Urinary bladder (tissue), 4 donors: ENCODE measurements around the gene OR51G1. TPM values are rescaled to one million over a fixed set of nuclear protein-coding genes. Genes with fewer than 3 reads are reported as not detected.

ENCODE experiments used
- DNase-seq: peaks from one replicate; pipeline ENCODE4 v3.0.0-alpha.2; 2015; ENCODE audit errors: extremely low spot score
- H3K27ac ChIP-seq: one replicate; pipeline ENCODE4 v1.5.1; 2013; ENCODE audit warnings: low read depth, mild to moderate bottlenecking, moderate library complexity
- H3K36me3 ChIP-seq: one replicate; pipeline ENCODE4 v1.6.1; 2013; ENCODE audit warnings: mild to moderate bottlenecking, moderate library complexity; ENCODE audit not compliant: insufficient read depth
- H3K4me1 ChIP-seq: one replicate; pipeline ENCODE4 v1.6.1; 2013; ENCODE audit warnings: mild to moderate bottlenecking, moderate library complexity; ENCODE audit not compliant: insufficient read depth
- H3K4me3 ChIP-seq: one replicate; pipeline ENCODE4 v1.5.1; 2013; ENCODE audit warnings: low read depth, low read length
- WGBS: extraction: QIAGEN DNeasy Blood & Tissue Kit; methylation state at CpG from one replicate; pipeline ENCODE4 v1.1.7; 2013; 5-methylcytosine and 5-hydroxymethylcytosine counted together
- polyA plus RNA-seq: library from polyadenylated mRNA; stranded (reverse); fragments of 200-250 nt; gene quantifications from one replicate; pipeline ENCODE4 v1.2.3, GENCODE V29; 2013
- total RNA-seq: library from RNA; depleted of rRNA; stranded (reverse); fragments of >200 nt; gene quantifications from one replicate; pipeline ENCODE4 v1.2.3, GENCODE V29; 2014
- donor health status: healthy with polysubstance abuse.
- donor health status: healthy.

Gene OR51G1
- total and polyA plus RNA-seq, 2 donors = not detected

GRCh38 chr11:4891996-4892640, 32.0 kb downstream of the OR51G1 start:
- Histone ChIP-seq H3K36me3 (no peaks in the 10 kb centered on the region), H3K4me3 (no peak overlapping the region), H3K27ac (no peak overlapping the region), H3K4me1 (no peaks in the 10 kb centered on the region)
- 90% methylated on average over 1 of the region's 1 CpG for WGBS
- DNase-seq = no peak

- WGBS = 90% methylated on average over 2 of the region's 2 CpGs
- Histone ChIP-seq H3K27ac (no peak overlapping the region), H3K36me3 (no peaks in the 10 kb centered on the region), H3K4me3 (no peak overlapping the region), H3K4me1 (no peaks in the 10 kb centered on the region)
- no peak for DNase-seq
These were observed 33.9 kb downstream of the OR51G1 start for GRCh38 chr11:4890279-4890678.

- no peak for DNase-seq
- no peaks in the 10 kb centered on the region for H3K36me3 ChIP-seq
- H3K4me3 ChIP-seq = no peak overlapping the region
- H3K27ac ChIP-seq = no peak overlapping the region
- H3K4me1 ChIP-seq = no peaks in the 10 kb centered on the region
- WGBS = 0% methylated on average over 1 of the region's 1 CpG
These were observed 36.5 kb downstream of the OR51G1 start for GRCh38 chr11:4887591-4887990.

- H3K4me3 ChIP-seq = no peak overlapping the region
- DNase-seq = no peak
- WGBS = 57% methylated on average over 3 of the region's 3 CpGs
- no peaks in the 10 kb centered on the region for H3K36me3 ChIP-seq
- H3K4me1 ChIP-seq = no peaks in the 10 kb centered on the region
- H3K27ac ChIP-seq = no peak overlapping the region
These were observed 38.0 kb downstream of the OR51G1 start for GRCh38 chr11:4886186-4886585.

GRCh38 chr11:4884361-4884760, 39.8 kb downstream of the OR51G1 start:
- Histone ChIP-seq H3K27ac (no peak overlapping the region), H3K36me3 (no peaks in the 10 kb centered on the region), H3K4me1 (no peaks in the 10 kb centered on the region), H3K4me3 (no peak overlapping the region)
- 71% methylated on average over 3 of the region's 3 CpGs for WGBS
- no peak for DNase-seq

- DNase-seq = no peak
- H3K4me1 ChIP-seq = no peaks in the 10 kb centered on the region
- no peaks in the 10 kb centered on the region for H3K36me3 ChIP-seq
- WGBS = 88% methylated on average over 5 of the region's 5 CpGs
- no peak overlapping the region for H3K4me3 ChIP-seq
- no peak overlapping the region for H3K27ac ChIP-seq
These were observed 41.6 kb downstream of the OR51G1 start for GRCh38 chr11:4882543-4882942.

- DNase-seq = no peak
- Histone ChIP-seq H3K4me3 (no peak within 1 kb of the TSS), H3K36me3 (no peaks in the 10 kb centered on the region), H3K27ac (no peak within 1 kb of the TSS), H3K4me1 (no peaks in the 10 kb centered on the region)
- WGBS = 77% methylated on average over 8 of the region's 8 CpGs
These were observed 42.2 kb downstream of the OR51G1 start, which contains the start of gene OR51T1 for GRCh38 chr11:4881860-4882500. Gene OR51T1, plus strand, starts transcription at chr11:4881900. Its CDS starts 0 bp downstream, at chr11:4881900.

GRCh38 chr11:4881188-4881587, 43.0 kb downstream of the OR51G1 start:
- H3K4me3 ChIP-seq = no peak overlapping the region
- H3K27ac ChIP-seq = no peak overlapping the region
- DNase-seq = no peak
- 67% methylated on average over 4 of the region's 4 CpGs for WGBS
- H3K4me1 ChIP-seq = no peaks in the 10 kb centered on the region
- H3K36me3 ChIP-seq = no peaks in the 10 kb centered on the region

Other genes with a start within 250 kb of the OR51G1 start
- gene OR51E2, start 226.5 kb downstream of the OR51G1 start, total RNA-seq = 0.63 TPM
- gene OR51E2, start 226.5 kb downstream of the OR51G1 start, polyA plus RNA-seq = 0.63 TPM
- not detected for gene MMP26, start 219.6 kb downstream of the OR51G1 start, total RNA-seq
- not detected for gene MMP26, start 219.6 kb downstream of the OR51G1 start, polyA plus RNA-seq
- gene OR51F1, start 154.4 kb downstream of the OR51G1 start, total RNA-seq = not detected
- not detected for gene OR51F1, start 154.4 kb downstream of the OR51G1 start, polyA plus RNA-seq
- not detected for gene OR52R1, start 120.0 kb downstream of the OR51G1 start, total RNA-seq
- gene OR52R1, start 120.0 kb downstream of the OR51G1 start, polyA plus RNA-seq = not detected
- not detected for gene OR51F2, start 103.0 kb downstream of the OR51G1 start, total RNA-seq
- gene OR51F2, start 103.0 kb downstream of the OR51G1 start, polyA plus RNA-seq = not detected
- not detected for gene OR51S1, start 75.1 kb downstream of the OR51G1 start, total RNA-seq
- not detected for gene OR51S1, start 75.1 kb downstream of the OR51G1 start, polyA plus RNA-seq
- gene OR51T1, start 42.4 kb downstream of the OR51G1 start, total RNA-seq = not detected
- not detected for gene OR51T1, start 42.4 kb downstream of the OR51G1 start, polyA plus RNA-seq
- gene OR51A7, start 20.6 kb downstream of the OR51G1 start, total RNA-seq = not detected
- gene OR51A7, start 20.6 kb downstream of the OR51G1 start, polyA plus RNA-seq = not detected
- gene OR51G2, start 5.0 kb downstream of the OR51G1 start, total RNA-seq = not detected
- gene OR51G2, start 5.0 kb downstream of the OR51G1 start, polyA plus RNA-seq = not detected
- gene OR51A4, start 23.3 kb upstream of the OR51G1 start, total RNA-seq = not detected
- not detected for gene OR51A4, start 23.3 kb upstream of the OR51G1 start, polyA plus RNA-seq
- gene OR51A2, start 31.4 kb upstream of the OR51G1 start, total RNA-seq = not detected
- gene OR51A2, start 31.4 kb upstream of the OR51G1 start, polyA plus RNA-seq = not detected
- gene OR51L1, start 70.5 kb upstream of the OR51G1 start, total RNA-seq = not detected
- gene OR51L1, start 70.5 kb upstream of the OR51G1 start, polyA plus RNA-seq = not detected
- not detected for gene OR52J3, start 122.2 kb upstream of the OR51G1 start, total RNA-seq
- not detected for gene OR52J3, start 122.2 kb upstream of the OR51G1 start, polyA plus RNA-seq
- not detected for gene OR52E2, start 135.3 kb upstream of the OR51G1 start, total RNA-seq
- gene OR52E2, start 135.3 kb upstream of the OR51G1 start, polyA plus RNA-seq = not detected
- not detected for gene OR52E1, start 145.2 kb upstream of the OR51G1 start, total RNA-seq
- not detected for gene OR52E1, start 145.2 kb upstream of the OR51G1 start, polyA plus RNA-seq
- gene OR52A5, start 214.0 kb upstream of the OR51G1 start, total RNA-seq = not detected
- gene OR52A5, start 214.0 kb upstream of the OR51G1 start, polyA plus RNA-seq = not detected
- not detected for gene OR52A1, start 230.4 kb upstream of the OR51G1 start, total RNA-seq
- not detected for gene OR52A1, start 230.4 kb upstream of the OR51G1 start, polyA plus RNA-seq